Panc1 (cell line): Measurements from ENCODE around the gene LPP.

Source experiments
- CTCF ChIP-seq: fragments of 450-650 bp; IDR thresholded peaks from 2 replicates; pipeline ENCODE4 v1.5.1; 2017; ENCODE audit warnings: mild to moderate bottlenecking
- POLR2AphosphoS5 ChIP-seq: IDR thresholded peaks from 2 replicates; pipeline ENCODE4 v1.6.1; 2012; ENCODE audit warnings: mild to moderate bottlenecking, low read depth, low read length, moderate library complexity
- REST ChIP-seq, 2 experiments: IDR thresholded peaks; 2 replicates each; pipeline ENCODE4 v1.6.1; 2011 to 2012; ENCODE audit warnings: low read depth in 2 of 2, control low read depth in 1 of 2, low read length in 1 of 2, mild to moderate bottlenecking in 1 of 2, moderate library complexity in 1 of 2; ENCODE audit not compliant: insufficient read depth in 1 of 2
- SIN3A ChIP-seq: IDR thresholded peaks from 2 replicates; pipeline ENCODE4 v1.6.1; 2012; ENCODE audit warnings: low read depth, mild to moderate bottlenecking, low read length, moderate library complexity, borderline replicate concordance; ENCODE audit not compliant: insufficient read depth
- TCF7L2 ChIP-seq: IDR thresholded peaks from 2 replicates; pipeline ENCODE4 v1.6.1; 2011; ENCODE audit warnings: mild to moderate bottlenecking, low read depth, low read length, inconsistent platforms

GRCh38 chr3:188518416-188518815 lies 364.5 kb downstream of the LPP start:
- TF ChIP-seq CTCF, result no peak
- TF ChIP-seq POLR2AphosphoS5, result no peak
- TF ChIP-seq REST (IDR thresholded peaks at IDR 0.05; ENCODE audit: insufficient read depth in 1 of 2, low read depth in 2 of 2, low read length in 1 of 2), result no peak
- TF ChIP-seq TCF7L2, result no peak
- no peak for TF ChIP-seq SIN3A
